IgD-negative memory B cell (primary cell): Measurements from ENCODE around the gene IFNGR2. TPM values are rescaled to one million over a fixed set of nuclear protein-coding genes. Genes with fewer than 3 reads are reported as not detected.
A peak's percentile ranks its signal among the peaks of the same experiment; 100 is the strongest.
"Not testable (repeated sequence)": the region's sequence is repeated elsewhere in the genome, so short reads cannot be mapped to it uniquely, and the experiment has no call there.

Experiments
- H3K27ac Mint-ChIP-seq, 3 donors: one replicate each; pipeline ENCODE4 v1.8.0; 2020 to 2022; ENCODE audit warnings: mild to moderate bottlenecking in 3 of 3, mixed read lengths in 3 of 3, moderate library complexity in 1 of 3
- H3K27me3 Mint-ChIP-seq: one replicate; pipeline ENCODE4 v1.8.0; 2021; ENCODE audit warnings: mixed read lengths
- H3K36me3 Mint-ChIP-seq: one replicate; pipeline ENCODE4 v1.8.0; 2020; ENCODE audit warnings: mild to moderate bottlenecking, mixed read lengths
- H3K4me1 Mint-ChIP-seq, 3 donors: one replicate each; pipeline ENCODE4 v1.8.0; 2020 to 2022; ENCODE audit warnings: mixed read lengths in 3 of 3, mild to moderate bottlenecking in 1 of 3
- H3K4me3 Mint-ChIP-seq, 4 donors: one replicate each; pipeline ENCODE4 v1.8.0; 2020 to 2022; ENCODE audit warnings: mild to moderate bottlenecking in 4 of 4, mixed read lengths in 4 of 4, moderate library complexity in 3 of 4
- H3K9me3 Mint-ChIP-seq, 3 donors: one replicate each; pipeline ENCODE4 v1.8.0; 2020 to 2021; ENCODE audit warnings: mixed read lengths in 3 of 3, mild to moderate bottlenecking in 1 of 3
- polyA plus RNA-seq: library from polyadenylated mRNA; unstranded; fragments of 300-500 nt; fragmentation: Illumina TruSeq; gene quantifications from one replicate; pipeline ENCODE4 v1.2.3, GENCODE V29; 2021

IFNGR2 gene
- polyA plus RNA-seq, 1 donor from 2014 or later = 131 TPM

- Mint-ChIP-seq H3K27ac (no peak overlapping the region), H3K4me3 (no peak overlapping the region), H3K27me3 (no peaks in the 10 kb centered on the region), H3K9me3 (no peaks in the 10 kb centered on the region), H3K36me3 (peaks cover 3% of the 10 kb centered on the region), H3K4me1 (peaks cover 0 to 7% (median 2%) of the 10 kb centered on the region in 3 donors)
Measured at GRCh38 chr21:33427051-33427450, 23.8 kb downstream of the IFNGR2 start.

DNA sequence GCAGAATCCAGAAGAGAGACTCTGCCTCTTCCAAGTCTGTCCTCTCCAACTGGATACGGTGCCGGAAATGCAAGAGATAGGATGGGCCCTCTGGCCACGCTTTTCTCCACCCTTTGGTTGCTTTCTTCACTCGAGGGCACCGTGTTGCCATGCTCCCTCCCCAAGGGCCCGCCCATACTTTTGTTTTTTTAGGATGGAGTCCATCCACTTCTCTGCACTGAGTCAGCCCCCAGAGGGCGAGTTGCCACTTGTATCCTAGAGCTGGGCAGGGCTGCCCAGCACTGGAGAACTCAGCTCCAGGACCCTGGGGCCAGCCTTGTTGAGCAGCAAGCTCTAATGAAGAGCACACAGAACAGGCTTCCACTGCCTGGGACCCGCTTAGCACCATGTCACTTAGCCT is 25.5 kb downstream of the IFNGR2 start:
- H3K4me1 Mint-ChIP-seq = peaks cover 6 to 16% (median 12%) of the 10 kb centered on the region in 3 donors
- H3K9me3 Mint-ChIP-seq = no peaks in the 10 kb centered on the region
- peaks cover 8% of the 10 kb centered on the region for H3K36me3 Mint-ChIP-seq
- H3K27me3 Mint-ChIP-seq = no peaks in the 10 kb centered on the region
- peak overlapping the region in 2 of 3 donors; percentile 35 to 92 for H3K27ac Mint-ChIP-seq
- no peak overlapping the region for H3K4me3 Mint-ChIP-seq

DNA sequence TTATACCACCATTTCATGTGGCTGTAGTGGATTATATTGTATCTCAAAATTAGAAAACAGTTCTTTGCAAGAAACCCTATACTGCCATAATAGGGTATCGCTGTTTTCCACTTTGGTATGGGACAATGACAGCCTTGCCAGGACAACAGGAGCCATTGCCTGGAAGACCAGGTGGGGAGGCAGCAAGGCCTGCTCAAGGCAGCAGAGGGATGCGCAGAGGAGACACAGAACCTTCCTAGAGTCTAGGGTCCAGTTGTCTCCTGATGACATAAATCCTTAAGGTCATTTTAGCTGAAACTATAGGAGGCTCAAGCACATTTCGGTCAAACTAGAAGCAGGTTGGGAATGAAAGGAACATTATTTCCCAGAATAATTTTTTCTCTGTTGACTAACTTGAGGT is 27.6 kb downstream of the IFNGR2 start:
- H3K27me3 Mint-ChIP-seq = no peaks in the 10 kb centered on the region
- no peak overlapping the region for H3K4me3 Mint-ChIP-seq
- H3K9me3 Mint-ChIP-seq = no peaks in the 10 kb centered on the region
- H3K4me1 Mint-ChIP-seq = peaks cover 21 to 27% (median 21%) of the 10 kb centered on the region in 3 donors
- H3K27ac Mint-ChIP-seq = no peak overlapping the region
- H3K36me3 Mint-ChIP-seq = peaks cover 7% of the 10 kb centered on the region

- peaks cover 10% of the 10 kb centered on the region for H3K36me3 Mint-ChIP-seq
- peak overlapping the region in 2 of 3 donors; percentile 68 to 85 for H3K27ac Mint-ChIP-seq
- no peaks in the 10 kb centered on the region for H3K27me3 Mint-ChIP-seq
- no peaks in the 10 kb centered on the region for H3K9me3 Mint-ChIP-seq
- H3K4me1 Mint-ChIP-seq = peaks cover 21 to 29% (median 21%) of the 10 kb centered on the region in 3 donors
- H3K4me3 Mint-ChIP-seq = peak overlapping the region in 2 of 4 donors; percentile 7 to 72
Measured at GRCh38 chr21:33432496-33432895, 29.3 kb downstream of the IFNGR2 start.

DNA sequence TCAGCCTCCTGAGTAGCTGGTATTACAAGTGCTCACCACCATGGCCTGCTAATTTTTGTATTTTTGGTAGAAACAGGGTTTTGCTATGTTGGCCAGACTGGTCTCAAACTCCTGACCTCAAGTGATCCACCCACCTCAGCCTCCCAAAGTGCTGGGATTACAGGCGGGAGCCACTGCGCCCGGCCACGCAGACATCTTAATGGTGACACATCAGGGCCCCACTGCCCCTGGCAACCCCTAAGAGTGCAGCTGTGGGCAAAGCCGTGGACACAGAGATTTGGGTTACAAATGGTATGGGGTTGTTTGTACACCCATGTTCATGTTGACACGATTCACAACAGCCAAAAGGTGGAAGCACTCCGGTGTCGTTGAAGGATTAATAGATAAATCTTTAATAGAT is 29.8 kb downstream of the IFNGR2 start:
- Mint-ChIP-seq H3K4me1 (peaks cover 19 to 29% (median 21%) of the 10 kb centered on the region in 3 donors), H3K27me3 (no peaks in the 10 kb centered on the region), H3K4me3 (no peak overlapping the region), H3K36me3 (peaks cover 10% of the 10 kb centered on the region), H3K9me3 (no peaks in the 10 kb centered on the region), H3K27ac (peak overlapping the region; percentile 68 to 85 (median 81))

DNA sequence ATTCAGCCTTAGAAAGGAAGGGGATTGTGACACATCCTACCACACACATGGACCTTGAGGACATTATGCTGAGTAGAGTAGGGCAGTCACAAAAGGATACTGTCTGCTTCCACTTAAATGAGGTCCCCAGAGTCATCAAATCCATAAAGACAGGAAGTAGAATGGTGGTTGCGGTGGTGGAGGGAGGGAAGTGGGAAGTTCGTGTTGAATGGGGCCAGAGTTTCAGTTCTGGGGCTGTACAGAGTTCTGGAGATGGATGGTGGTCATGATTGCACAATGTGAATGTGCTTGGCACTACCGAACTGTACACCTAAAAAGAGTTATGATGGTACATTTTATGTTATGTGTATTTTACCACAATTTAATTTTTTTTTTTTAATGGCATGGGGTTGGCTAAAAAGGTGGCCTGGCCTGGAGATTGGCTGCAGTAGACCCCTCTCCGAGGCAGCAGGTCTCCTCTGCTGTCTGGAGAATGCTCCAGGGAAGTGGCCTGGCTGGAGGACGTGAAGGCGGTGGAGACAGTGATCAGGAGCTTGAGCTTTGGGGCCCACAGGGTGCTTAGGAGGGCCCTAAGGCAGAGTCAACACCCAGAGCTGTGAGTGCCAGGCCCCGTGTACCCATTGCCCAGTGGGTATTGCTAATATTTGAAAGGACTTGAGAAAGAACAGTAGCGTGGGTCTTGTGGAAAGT is 30.4 kb downstream of the IFNGR2 start:
- H3K27ac Mint-ChIP-seq = peak overlapping the region; percentile 63 to 85 (median 81)
- peaks cover 19 to 29% (median 21%) of the 10 kb centered on the region in 3 donors for H3K4me1 Mint-ChIP-seq
- peak overlapping the region in 2 of 4 donors; percentile 70 to 71 for H3K4me3 Mint-ChIP-seq
- no peaks in the 10 kb centered on the region for H3K9me3 Mint-ChIP-seq
- H3K36me3 Mint-ChIP-seq = peaks cover 10% of the 10 kb centered on the region
- no peaks in the 10 kb centered on the region for H3K27me3 Mint-ChIP-seq

DNA sequence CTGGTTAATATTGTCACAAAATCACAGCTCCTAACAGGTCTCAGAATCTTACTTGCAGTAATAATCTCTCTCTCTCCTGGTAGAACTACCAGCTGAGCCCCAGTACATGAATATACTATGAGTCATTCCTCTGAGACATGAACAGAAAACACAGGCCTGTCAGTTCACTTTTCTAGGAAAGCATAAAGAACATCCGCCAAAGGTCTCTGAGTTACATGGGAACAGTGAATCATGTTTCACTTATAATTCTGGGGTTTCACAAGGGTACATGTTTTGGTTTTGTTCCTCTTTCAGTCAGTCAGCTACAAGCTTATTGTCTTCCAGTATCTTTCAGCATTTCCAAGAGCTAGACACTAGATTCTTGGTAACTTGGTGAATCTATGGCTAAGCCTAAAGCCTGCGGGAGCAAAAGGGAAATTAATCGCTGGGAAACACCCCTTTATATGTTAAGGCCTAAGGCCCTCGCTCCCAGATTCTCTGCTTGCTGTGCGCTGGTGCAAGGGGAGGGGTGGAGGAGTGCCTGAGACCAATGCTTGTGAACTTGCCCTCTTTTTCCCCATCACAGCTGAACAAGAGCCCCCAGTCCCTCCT is 31.7 kb downstream of the IFNGR2 start:
- Mint-ChIP-seq H3K4me1 (peaks cover 23 to 29% (median 26%) of the 10 kb centered on the region in 3 donors), H3K4me3 (peak overlapping the region in 3 of 4 donors; percentile 7 to 83 (median 79)), H3K9me3 (no peaks in the 10 kb centered on the region), H3K36me3 (peaks cover 13% of the 10 kb centered on the region), H3K27me3 (no peaks in the 10 kb centered on the region), H3K27ac (peak overlapping the region; percentile 76 to 90 (median 82))

DNA sequence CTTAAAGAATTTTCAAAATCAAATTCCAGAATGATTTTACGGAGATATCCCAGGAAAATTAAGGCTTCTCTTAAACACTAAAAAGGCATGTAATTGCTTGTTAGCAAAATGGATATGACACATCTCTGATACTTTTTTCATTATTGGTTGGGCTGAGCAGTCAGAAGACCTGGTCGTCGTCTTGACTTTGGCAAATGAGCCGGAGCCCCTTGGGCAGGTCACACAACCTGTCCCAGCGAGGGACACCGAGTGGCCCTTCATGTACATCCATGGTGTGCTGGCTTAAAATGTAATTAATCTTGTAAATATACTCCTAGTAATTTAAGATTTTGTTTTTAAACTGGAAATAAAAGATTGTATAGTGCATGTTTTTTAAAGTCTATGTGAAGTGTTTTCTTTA is 33.9 kb downstream of the IFNGR2 start:
- H3K9me3 Mint-ChIP-seq = no peaks in the 10 kb centered on the region
- peaks cover 13% of the 10 kb centered on the region for H3K36me3 Mint-ChIP-seq
- no peak overlapping the region for H3K27ac Mint-ChIP-seq
- H3K4me1 Mint-ChIP-seq = peaks cover 34 to 43% (median 39%) of the 10 kb centered on the region in 3 donors
- H3K4me3 Mint-ChIP-seq = no peak overlapping the region
- H3K27me3 Mint-ChIP-seq = no peaks in the 10 kb centered on the region

GRCh38 chr21:33441489-33442477 is 38.6 kb downstream of the IFNGR2 start:
- peaks cover 34 to 40% (median 37%) of the 10 kb centered on the region in 3 donors for H3K4me1 Mint-ChIP-seq
- H3K4me3 Mint-ChIP-seq = peak overlapping the region in 3 of 4 donors; percentile 57 to 85 (median 79)
- H3K36me3 Mint-ChIP-seq = peaks cover 6% of the 10 kb centered on the region
- no peaks in the 10 kb centered on the region for H3K27me3 Mint-ChIP-seq
- no peaks in the 10 kb centered on the region for H3K9me3 Mint-ChIP-seq
- H3K27ac Mint-ChIP-seq = peak overlapping the region; percentile 87 to 97 (median 96)

DNA sequence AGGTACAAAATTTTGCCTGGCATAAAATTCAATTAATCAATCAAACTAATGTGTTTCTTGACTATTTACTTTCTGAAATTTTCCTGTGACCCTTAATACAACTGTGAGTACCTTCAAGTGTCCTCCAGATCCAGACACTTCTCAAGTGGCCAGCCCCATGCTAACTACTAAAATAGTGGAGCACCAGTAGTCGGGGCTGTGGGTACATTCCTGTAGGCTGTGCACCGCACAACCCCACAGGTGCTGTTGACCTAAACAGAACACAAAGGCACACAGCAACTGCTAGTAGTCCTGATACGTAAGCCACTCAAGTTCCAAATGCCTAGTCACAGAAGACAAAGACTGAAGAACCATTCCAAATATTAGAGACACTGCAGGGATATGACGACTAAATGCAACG is 40.0 kb downstream of the IFNGR2 start:
- H3K4me3 Mint-ChIP-seq = peak overlapping the region in 2 of 4 donors; percentile 57 to 79
- peaks cover 11% of the 10 kb centered on the region for H3K36me3 Mint-ChIP-seq
- peaks cover 34 to 39% (median 37%) of the 10 kb centered on the region in 3 donors for H3K4me1 Mint-ChIP-seq
- no peaks in the 10 kb centered on the region for H3K27me3 Mint-ChIP-seq
- peak overlapping the region; percentile 87 to 97 (median 96) for H3K27ac Mint-ChIP-seq
- H3K9me3 Mint-ChIP-seq = no peaks in the 10 kb centered on the region

GRCh38 chr21:33444499-33444898 is 41.3 kb downstream of the IFNGR2 start:
- H3K9me3 Mint-ChIP-seq = no peaks in the 10 kb centered on the region
- no peaks in the 10 kb centered on the region for H3K27me3 Mint-ChIP-seq
- no peak overlapping the region for H3K4me3 Mint-ChIP-seq
- peaks cover 11% of the 10 kb centered on the region for H3K36me3 Mint-ChIP-seq
- peaks cover 30 to 37% (median 32%) of the 10 kb centered on the region in 3 donors for H3K4me1 Mint-ChIP-seq
- peak overlapping the region; percentile 39 to 59 (median 47) for H3K27ac Mint-ChIP-seq

DNA sequence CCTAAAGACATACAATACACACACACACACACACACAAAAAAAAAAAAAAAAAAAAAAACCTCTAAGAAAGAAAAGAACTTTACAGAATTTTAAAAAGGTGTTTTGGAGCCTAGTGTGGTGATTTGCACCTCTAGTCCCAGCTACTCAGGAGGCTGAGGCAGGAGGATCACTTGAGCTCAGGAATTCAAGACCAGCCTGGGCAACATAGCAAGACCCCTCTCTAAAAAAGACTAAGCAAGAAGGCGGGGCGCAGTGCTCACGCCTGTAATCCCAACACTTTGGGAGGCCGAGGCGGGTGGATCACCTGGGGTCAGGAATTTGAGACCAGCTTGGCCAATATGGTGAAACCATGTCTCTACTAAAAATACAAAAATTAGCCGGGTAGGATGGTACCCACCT is 43.4 kb downstream of the IFNGR2 start:
- H3K4me1 Mint-ChIP-seq = peaks cover 23 to 27% (median 24%) of the 10 kb centered on the region in 3 donors
- H3K4me3 Mint-ChIP-seq, H3K9me3 Mint-ChIP-seq, H3K27me3 Mint-ChIP-seq: not testable (repeated sequence)
- H3K36me3 Mint-ChIP-seq = peaks cover 11% of the 10 kb centered on the region
- H3K27ac Mint-ChIP-seq = peak overlapping the region in 1 of 3 donors; percentile 50

DNA sequence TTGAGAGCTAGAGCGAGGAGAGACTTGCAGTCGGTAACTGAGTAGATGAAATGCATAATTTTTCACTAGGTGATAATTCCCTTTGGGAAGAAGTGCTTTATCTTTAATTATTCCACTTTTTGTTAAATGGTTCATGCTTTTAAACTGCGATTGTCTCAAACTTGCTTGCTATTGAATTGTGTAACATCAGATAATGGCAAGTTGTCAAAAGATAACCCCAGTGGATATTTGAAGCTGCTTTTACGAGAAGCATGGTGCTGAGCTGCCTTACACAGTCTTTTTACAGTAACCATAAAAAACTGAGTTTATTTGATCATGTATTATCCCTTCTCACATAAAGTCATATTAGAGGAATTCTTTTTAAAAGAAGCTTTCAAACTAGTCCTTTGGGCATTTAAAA is 46.4 kb downstream of the IFNGR2 start:
- H3K27ac Mint-ChIP-seq = no peak overlapping the region

DNA sequence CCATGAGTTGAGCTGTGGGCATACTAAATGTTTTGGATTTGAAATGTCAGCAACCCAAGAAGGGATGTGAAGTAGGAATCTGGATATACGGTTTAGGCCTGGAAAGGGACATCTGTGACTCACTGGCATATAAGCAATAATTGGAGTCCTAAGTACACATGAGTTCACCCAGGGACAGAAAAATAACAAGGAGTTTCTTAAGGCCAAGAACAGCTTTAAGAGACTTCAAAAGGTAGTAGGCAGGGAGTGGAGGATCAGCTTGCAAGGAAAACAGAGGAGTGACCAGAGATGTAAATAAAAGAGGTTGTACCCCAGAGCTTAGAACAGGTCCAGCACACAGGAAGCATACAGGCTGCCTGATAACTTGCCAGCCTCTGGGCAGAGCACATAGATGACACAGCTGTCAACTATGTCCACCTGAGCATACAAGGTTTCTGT is 48.4 kb downstream of the IFNGR2 start:
- Mint-ChIP-seq H3K4me1 (no peaks in the 10 kb centered on the region), H3K36me3 (peaks cover 9% of the 10 kb centered on the region), H3K9me3 (no peaks in the 10 kb centered on the region), H3K27me3 (no peaks in the 10 kb centered on the region), H3K4me3 (no peak overlapping the region), H3K27ac (peak overlapping the region in 1 of 3 donors; percentile 5)

More for the DNA sequence above, 46.4 kb downstream of the IFNGR2 start:
- no peak overlapping the region for H3K4me3 Mint-ChIP-seq
- no peaks in the 10 kb centered on the region for H3K9me3 Mint-ChIP-seq
- H3K4me1 Mint-ChIP-seq = peaks cover 5 to 6% (median 6%) of the 10 kb centered on the region in 3 donors
- H3K36me3 Mint-ChIP-seq = peaks cover 11% of the 10 kb centered on the region
- H3K27me3 Mint-ChIP-seq = no peaks in the 10 kb centered on the region
